Measurements from ENCODE around the gene SFMBT2.

Gene SFMBT2

DNA sequence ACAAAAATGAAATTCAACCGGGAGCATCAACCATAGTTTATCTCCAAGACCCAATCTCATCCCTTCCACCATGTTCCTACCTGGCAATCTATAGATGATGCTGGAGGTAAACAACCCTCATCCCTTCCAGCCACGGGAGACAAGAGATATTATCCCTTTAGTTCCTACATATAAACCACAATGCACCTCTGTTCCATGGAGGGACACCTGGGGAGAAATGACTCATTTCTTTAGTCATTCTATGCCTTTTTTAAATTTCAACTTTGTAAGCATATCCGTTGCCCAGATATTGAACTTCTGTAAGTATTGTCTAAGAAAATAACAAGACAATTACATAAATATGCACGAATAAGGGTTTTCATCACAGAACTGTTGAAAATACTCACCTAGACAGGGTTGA is 15.5 kb upstream of the SFMBT2 start:
- TF ChIP-seq YY1 (IDR thresholded peaks at IDR 0.05; ENCODE audit: low read depth), result no peak
- no peak for TF ChIP-seq CEBPB (IDR thresholded peaks at IDR 0.05)
- no peak for TF ChIP-seq EP300 (IDR thresholded peaks at IDR 0.05; ENCODE audit: borderline replicate concordance)
- TF ChIP-seq ZBTB7A (IDR thresholded peaks at IDR 0.05; ENCODE audit: low read depth), result no peak
- TF ChIP-seq NFIC (IDR thresholded peaks at IDR 0.05), result no peak
- TF ChIP-seq FOXM1 (IDR thresholded peaks at IDR 0.05; ENCODE audit: borderline replicate concordance, low read depth), result no peak
- TF ChIP-seq EGR1 (IDR thresholded peaks at IDR 0.05), result no peak
- TF ChIP-seq TEAD4 (IDR thresholded peaks at IDR 0.05), result no peak
- TF ChIP-seq, protein P1, sequence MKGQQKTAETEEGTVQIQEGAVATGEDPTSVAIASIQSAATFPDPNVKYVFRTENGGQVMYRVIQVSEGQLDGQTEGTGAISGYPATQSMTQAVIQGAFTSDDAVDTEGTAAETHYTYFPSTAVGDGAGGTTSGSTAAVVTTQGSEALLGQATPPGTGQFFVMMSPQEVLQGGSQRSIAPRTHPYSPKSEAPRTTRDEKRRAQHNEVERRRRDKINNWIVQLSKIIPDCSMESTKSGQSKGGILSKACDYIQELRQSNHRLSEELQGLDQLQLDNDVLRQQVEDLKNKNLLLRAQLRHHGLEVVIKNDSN (IDR thresholded peaks at IDR 0.05), result no peak
- no peak for TF ChIP-seq RAD21 (IDR thresholded peaks at IDR 0.05; ENCODE audit: low read depth)
- TF ChIP-seq, protein P2, sequence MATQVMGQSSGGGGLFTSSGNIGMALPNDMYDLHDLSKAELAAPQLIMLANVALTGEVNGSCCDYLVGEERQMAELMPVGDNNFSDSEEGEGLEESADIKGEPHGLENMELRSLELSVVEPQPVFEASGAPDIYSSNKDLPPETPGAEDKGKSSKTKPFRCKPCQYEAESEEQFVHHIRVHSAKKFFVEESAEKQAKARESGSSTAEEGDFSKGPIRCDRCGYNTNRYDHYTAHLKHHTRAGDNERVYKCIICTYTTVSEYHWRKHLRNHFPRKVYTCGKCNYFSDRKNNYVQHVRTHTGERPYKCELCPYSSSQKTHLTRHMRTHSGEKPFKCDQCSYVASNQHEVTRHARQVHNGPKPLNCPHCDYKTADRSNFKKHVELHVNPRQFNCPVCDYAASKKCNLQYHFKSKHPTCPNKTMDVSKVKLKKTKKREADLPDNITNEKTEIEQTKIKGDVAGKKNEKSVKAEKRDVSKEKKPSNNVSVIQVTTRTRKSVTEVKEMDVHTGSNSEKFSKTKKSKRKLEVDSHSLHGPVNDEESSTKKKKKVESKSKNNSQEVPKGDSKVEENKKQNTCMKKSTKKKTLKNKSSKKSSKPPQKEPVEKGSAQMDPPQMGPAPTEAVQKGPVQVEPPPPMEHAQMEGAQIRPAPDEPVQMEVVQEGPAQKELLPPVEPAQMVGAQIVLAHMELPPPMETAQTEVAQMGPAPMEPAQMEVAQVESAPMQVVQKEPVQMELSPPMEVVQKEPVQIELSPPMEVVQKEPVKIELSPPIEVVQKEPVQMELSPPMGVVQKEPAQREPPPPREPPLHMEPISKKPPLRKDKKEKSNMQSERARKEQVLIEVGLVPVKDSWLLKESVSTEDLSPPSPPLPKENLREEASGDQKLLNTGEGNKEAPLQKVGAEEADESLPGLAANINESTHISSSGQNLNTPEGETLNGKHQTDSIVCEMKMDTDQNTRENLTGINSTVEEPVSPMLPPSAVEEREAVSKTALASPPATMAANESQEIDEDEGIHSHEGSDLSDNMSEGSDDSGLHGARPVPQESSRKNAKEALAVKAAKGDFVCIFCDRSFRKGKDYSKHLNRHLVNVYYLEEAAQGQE (IDR thresholded peaks at IDR 0.05; ENCODE audit: low read depth), result no peak
- no peak for TF ChIP-seq CREB1 (IDR thresholded peaks at IDR 0.05; ENCODE audit: low read depth)
- TF ChIP-seq, protein P3, sequence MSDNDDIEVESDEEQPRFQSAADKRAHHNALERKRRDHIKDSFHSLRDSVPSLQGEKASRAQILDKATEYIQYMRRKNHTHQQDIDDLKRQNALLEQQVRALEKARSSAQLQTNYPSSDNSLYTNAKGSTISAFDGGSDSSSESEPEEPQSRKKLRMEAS (IDR thresholded peaks at IDR 0.05), result no peak
- TF ChIP-seq TCF12 (IDR thresholded peaks at IDR 0.05; ENCODE audit: low read depth), result no peak
- no peak for TF ChIP-seq TAF1 (IDR thresholded peaks at IDR 0.05; ENCODE audit: low read depth)

DNA sequence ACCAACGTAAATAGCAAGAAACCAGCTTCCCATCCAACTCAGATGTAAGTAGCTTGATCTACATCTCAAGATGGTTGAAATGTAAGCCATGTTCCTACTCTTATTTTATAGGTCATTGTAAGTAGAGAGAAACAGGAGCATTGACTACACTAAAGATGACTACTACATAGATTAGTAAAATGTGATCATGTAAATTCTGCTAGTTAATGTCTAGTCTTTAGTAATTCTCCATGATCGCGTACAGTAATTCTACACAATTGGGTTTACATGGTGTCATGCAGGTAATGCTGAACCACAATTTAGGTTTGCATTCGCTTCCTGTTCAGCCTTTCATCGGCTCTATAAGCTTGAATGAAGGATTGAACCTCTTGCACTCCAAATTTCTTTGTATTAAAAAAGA is 14.9 kb upstream of the SFMBT2 start:
- TF ChIP-seq EP300 (IDR thresholded peaks at IDR 0.05; ENCODE audit: borderline replicate concordance) (no peak), FOXM1 (IDR thresholded peaks at IDR 0.05; ENCODE audit: borderline replicate concordance, low read depth) (no peak), TCF12 (IDR thresholded peaks at IDR 0.05; ENCODE audit: low read depth) (no peak), ZBTB7A (IDR thresholded peaks at IDR 0.05; ENCODE audit: low read depth) (no peak), CEBPB (IDR thresholded peaks at IDR 0.05) (no peak), NFIC (IDR thresholded peaks at IDR 0.05) (no peak), EGR1 (IDR thresholded peaks at IDR 0.05) (no peak), TAF1 (IDR thresholded peaks at IDR 0.05; ENCODE audit: low read depth) (no peak), TEAD4 (IDR thresholded peaks at IDR 0.05) (no peak), YY1 (IDR thresholded peaks at IDR 0.05; ENCODE audit: low read depth) (no peak), CREB1 (IDR thresholded peaks at IDR 0.05; ENCODE audit: low read depth) (no peak), RAD21 (IDR thresholded peaks at IDR 0.05; ENCODE audit: low read depth) (no peak)
- TF ChIP-seq, protein P2 (IDR thresholded peaks at IDR 0.05; ENCODE audit: low read depth), result no peak
- TF ChIP-seq, protein P1 (IDR thresholded peaks at IDR 0.05), result no peak
- TF ChIP-seq, protein P3 (IDR thresholded peaks at IDR 0.05), result no peak

DNA sequence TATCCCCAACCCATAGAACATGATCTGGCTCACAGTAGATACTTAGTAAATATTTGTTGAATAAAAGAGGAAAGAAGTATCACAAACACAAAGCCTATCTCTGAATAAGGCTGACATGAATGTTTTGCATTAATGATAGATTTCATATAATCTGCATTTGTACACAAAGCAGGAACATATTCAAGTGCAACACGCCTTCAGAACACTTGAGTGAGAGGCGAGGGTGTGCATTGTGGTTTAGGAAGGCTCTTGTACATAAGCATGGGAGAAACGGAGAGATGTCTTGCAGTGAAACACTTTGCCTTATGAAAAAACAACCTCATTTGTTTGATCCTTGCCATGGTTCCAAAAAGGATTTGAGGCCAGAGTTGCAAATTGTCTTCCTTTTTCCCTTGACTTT is 14.1 kb upstream of the SFMBT2 start:
- TF ChIP-seq, protein P2 (IDR thresholded peaks at IDR 0.05; ENCODE audit: low read depth), result no peak
- TF ChIP-seq YY1 (IDR thresholded peaks at IDR 0.05; ENCODE audit: low read depth) (no peak), ZBTB7A (IDR thresholded peaks at IDR 0.05; ENCODE audit: low read depth) (no peak), EP300 (IDR thresholded peaks at IDR 0.05; ENCODE audit: borderline replicate concordance) (no peak), TCF12 (IDR thresholded peaks at IDR 0.05; ENCODE audit: low read depth) (no peak)
- TF ChIP-seq, protein P1 (IDR thresholded peaks at IDR 0.05), result no peak

DNA sequence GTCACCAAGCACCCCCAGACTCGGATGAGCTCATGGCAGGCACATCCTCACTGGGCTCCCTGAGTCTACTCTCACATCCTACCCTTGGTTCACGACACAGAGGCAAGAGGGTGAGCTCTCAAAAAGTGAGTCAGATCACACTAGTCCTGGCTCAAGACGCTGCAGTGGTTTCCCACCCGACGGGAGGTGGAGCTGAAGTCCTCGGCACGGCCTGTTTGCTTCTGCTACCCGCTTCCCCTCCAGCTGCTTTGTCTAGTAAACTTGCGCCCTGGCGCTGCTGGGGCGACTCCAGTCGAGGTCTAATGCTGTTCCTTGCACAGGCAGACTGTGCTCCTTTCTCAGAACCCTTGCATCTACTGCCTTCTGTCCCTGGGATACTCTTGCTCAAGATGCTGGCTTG is 13.5 kb upstream of the SFMBT2 start:
- TF ChIP-seq, protein P1 (IDR thresholded peaks at IDR 0.05), result no peak
- no peak for TF ChIP-seq CEBPB (IDR thresholded peaks at IDR 0.05)
- TF ChIP-seq YY1 (IDR thresholded peaks at IDR 0.05; ENCODE audit: low read depth), result no peak
- TF ChIP-seq EGR1 (IDR thresholded peaks at IDR 0.05), result no peak
- TF ChIP-seq EP300 (IDR thresholded peaks at IDR 0.05; ENCODE audit: borderline replicate concordance), result no peak
- TF ChIP-seq, protein P3 (IDR thresholded peaks at IDR 0.05), result no peak
- TF ChIP-seq FOXM1 (IDR thresholded peaks at IDR 0.05; ENCODE audit: borderline replicate concordance, low read depth), result no peak
- TF ChIP-seq TEAD4 (IDR thresholded peaks at IDR 0.05), result no peak
- no peak for TF ChIP-seq NFIC (IDR thresholded peaks at IDR 0.05)
- TF ChIP-seq RAD21 (IDR thresholded peaks at IDR 0.05; ENCODE audit: low read depth), result no peak
- TF ChIP-seq CREB1 (IDR thresholded peaks at IDR 0.05; ENCODE audit: low read depth), result no peak

All from Ishikawa (cell line).